ENCODE measurements around the gene PKHD1.

The PKHD1 gene

GRCh38 chr6:52087498-52087999, at the start of gene PKHD1:
Gene PKHD1, minus strand, starts transcription at chr6:52087613. Its CDS starts 2,680 bp downstream, at chr6:52084933.
- no peak for DNase-seq (ENCODE audit: low read depth)

GRCh38 chr6:52136934-52137467, 49.6 kb upstream of the PKHD1 start:
- no peak for DNase-seq (ENCODE audit: low read depth)

- DNase-seq (ENCODE audit: low read depth) = no peak
These were observed 48.6 kb upstream of the PKHD1 start for GRCh38 chr6:52136055-52136454.

- DNase-seq (ENCODE audit: low read depth) = no peak
These were observed 47.8 kb upstream of the PKHD1 start for GRCh38 chr6:52135217-52135616.

GRCh38 chr6:52134011-52134410, 46.6 kb upstream of the PKHD1 start:
- no peak for DNase-seq (ENCODE audit: low read depth)

- no peak for DNase-seq (ENCODE audit: low read depth)
These were observed 45.9 kb upstream of the PKHD1 start for GRCh38 chr6:52133324-52133723.

GRCh38 chr6:52132292-52132691, 44.9 kb upstream of the PKHD1 start:
- no peak for DNase-seq (ENCODE audit: low read depth)

GRCh38 chr6:52130440-52130839, 43.0 kb upstream of the PKHD1 start:
- DNase-seq (ENCODE audit: low read depth) = no peak

- DNase-seq (ENCODE audit: low read depth) = no peak
These were observed 40.5 kb upstream of the PKHD1 start for GRCh38 chr6:52127957-52128356.

- DNase-seq (ENCODE audit: low read depth) = no peak
These were observed 38.8 kb upstream of the PKHD1 start for GRCh38 chr6:52126231-52126630.

GRCh38 chr6:52125572-52125971, 38.2 kb upstream of the PKHD1 start:
- no peak for DNase-seq (ENCODE audit: low read depth)

GRCh38 chr6:52125139-52125538, 37.7 kb upstream of the PKHD1 start:
- no peak for DNase-seq (ENCODE audit: low read depth)

GRCh38 chr6:52124126-52125121, 37.0 kb upstream of the PKHD1 start:
- DNase-seq (ENCODE audit: low read depth) = no peak

- DNase-seq (ENCODE audit: low read depth) = no peak
These were observed 35.8 kb upstream of the PKHD1 start for GRCh38 chr6:52123251-52123650.

GRCh38 chr6:52117352-52117751, 29.9 kb upstream of the PKHD1 start:
- no peak for DNase-seq (ENCODE audit: low read depth)

- no peak for DNase-seq (ENCODE audit: low read depth)
These were observed 29.2 kb upstream of the PKHD1 start for GRCh38 chr6:52116605-52116948.

- DNase-seq (ENCODE audit: low read depth) = no peak
These were observed 28.6 kb upstream of the PKHD1 start for GRCh38 chr6:52115891-52116604.

- DNase-seq (ENCODE audit: low read depth) = no peak
These were observed 27.8 kb upstream of the PKHD1 start for GRCh38 chr6:52115145-52115741.

GRCh38 chr6:52109171-52109571, 21.8 kb upstream of the PKHD1 start:
- DNase-seq (ENCODE audit: low read depth) = no peak

- no peak for DNase-seq (ENCODE audit: low read depth)
These were observed 20.7 kb upstream of the PKHD1 start for GRCh38 chr6:52108128-52108527.

- no peak for DNase-seq (ENCODE audit: low read depth)
These were observed 19.6 kb upstream of the PKHD1 start for GRCh38 chr6:52106994-52107393.

GRCh38 chr6:52104979-52105378, 17.6 kb upstream of the PKHD1 start:
- no peak for DNase-seq (ENCODE audit: low read depth)

All from activated T-cell treated with anti-CD3 and anti-CD28 coated beads for 1 hour (primary cell).